ENCODE data around the gene MAST2.

Gene MAST2

GRCh38 chr1:45922374-45922773 is 119.0 kb downstream of the MAST2 start:
- no peaks in the 10 kb centered on the region for H3K36me3 ChIP-seq (ENCODE audit: insufficient read depth, low read length)
- no peaks in the 10 kb centered on the region for H3K9me3 ChIP-seq (ENCODE audit: insufficient read depth, low read depth, low read length)
- no peak overlapping the region for H3K9ac ChIP-seq (ENCODE audit: low read depth, low read length, poor library complexity, severe bottlenecking)
- no peak overlapping the region for H3K4me3 ChIP-seq (ENCODE audit: low read length, poor library complexity, severe bottlenecking)
- TF ChIP-seq EZH2phosphoT487 (IDR thresholded peaks at IDR 0.05; ENCODE audit: borderline replicate concordance) (no peak), CTCF (conservative IDR thresholded peaks at IDR 0.05; ENCODE audit: low read length) (no peak)
- no peaks in the 10 kb centered on the region for H3K27me3 ChIP-seq (ENCODE audit: insufficient read depth, low read length, poor library complexity, severe bottlenecking)
- no peaks in the 10 kb centered on the region for H4K20me1 ChIP-seq (ENCODE audit: insufficient read depth, low read length, poor library complexity, severe bottlenecking)
- H3K9me2 ChIP-seq (replicated peaks; ENCODE audit: low read depth, low read length): no peaks in the 10 kb centered on the region
- no peaks in the 10 kb centered on the region for H3F3A ChIP-seq (ENCODE audit: low read depth)
- no peaks in the 10 kb centered on the region for H3K79me2 ChIP-seq (ENCODE audit: insufficient read depth, low read length)
- H2AFZ ChIP-seq (ENCODE audit: low read length): no peak overlapping the region
- H3K4me2 ChIP-seq (ENCODE audit: low read depth, low read length, poor library complexity, severe bottlenecking): no peak overlapping the region
- H3K4me1 ChIP-seq (ENCODE audit: insufficient read depth, low read length, poor library complexity, severe bottlenecking): peaks cover 3% of the 10 kb centered on the region

GRCh38 chr1:45922813-45923212 is 119.4 kb downstream of the MAST2 start:
- no peak overlapping the region for H2AFZ ChIP-seq (ENCODE audit: low read length)
- H3K9me3 ChIP-seq (ENCODE audit: insufficient read depth, low read depth, low read length): no peaks in the 10 kb centered on the region
- no peaks in the 10 kb centered on the region for H3F3A ChIP-seq (ENCODE audit: low read depth)
- no peaks in the 10 kb centered on the region for H3K36me3 ChIP-seq (ENCODE audit: insufficient read depth, low read length)
- TF ChIP-seq CTCF (conservative IDR thresholded peaks at IDR 0.05; ENCODE audit: low read length): no peak
- no peak for TF ChIP-seq EZH2phosphoT487 (IDR thresholded peaks at IDR 0.05; ENCODE audit: borderline replicate concordance)
- no peaks in the 10 kb centered on the region for H3K9me2 ChIP-seq (replicated peaks; ENCODE audit: low read depth, low read length)
- no peak overlapping the region for H3K4me3 ChIP-seq (ENCODE audit: low read length, poor library complexity, severe bottlenecking)
- no peak overlapping the region for H3K4me2 ChIP-seq (ENCODE audit: low read depth, low read length, poor library complexity, severe bottlenecking)
- H3K79me2 ChIP-seq (ENCODE audit: insufficient read depth, low read length): no peaks in the 10 kb centered on the region
- peaks cover 3% of the 10 kb centered on the region for H3K4me1 ChIP-seq (ENCODE audit: insufficient read depth, low read length, poor library complexity, severe bottlenecking)
- no peaks in the 10 kb centered on the region for H4K20me1 ChIP-seq (ENCODE audit: insufficient read depth, low read length, poor library complexity, severe bottlenecking)
- H3K9ac ChIP-seq (ENCODE audit: low read depth, low read length, poor library complexity, severe bottlenecking): no peak overlapping the region
- H3K27me3 ChIP-seq (ENCODE audit: insufficient read depth, low read length, poor library complexity, severe bottlenecking): no peaks in the 10 kb centered on the region

- no peaks in the 10 kb centered on the region for H3K79me2 ChIP-seq (ENCODE audit: insufficient read depth, low read length)
- TF ChIP-seq CTCF (conservative IDR thresholded peaks at IDR 0.05; ENCODE audit: low read length) (no peak), EZH2phosphoT487 (IDR thresholded peaks at IDR 0.05; ENCODE audit: borderline replicate concordance) (no peak)
Observed at GRCh38 chr1:45923343-45923742, 119.9 kb downstream of the MAST2 start.

More at GRCh38 chr1:45923343-45923742, 119.9 kb downstream of the MAST2 start:
- no peaks in the 10 kb centered on the region for H3F3A ChIP-seq (ENCODE audit: low read depth)
- no peaks in the 10 kb centered on the region for H3K9me3 ChIP-seq (ENCODE audit: insufficient read depth, low read depth, low read length)
- H3K4me3 ChIP-seq (ENCODE audit: low read length, poor library complexity, severe bottlenecking): no peak overlapping the region
- H3K4me1 ChIP-seq (ENCODE audit: insufficient read depth, low read length, poor library complexity, severe bottlenecking): peaks cover 3% of the 10 kb centered on the region
- H4K20me1 ChIP-seq (ENCODE audit: insufficient read depth, low read length, poor library complexity, severe bottlenecking): no peaks in the 10 kb centered on the region
- no peak overlapping the region for H2AFZ ChIP-seq (ENCODE audit: low read length)
- H3K36me3 ChIP-seq (ENCODE audit: insufficient read depth, low read length): no peaks in the 10 kb centered on the region
- H3K9ac ChIP-seq (ENCODE audit: low read depth, low read length, poor library complexity, severe bottlenecking): no peak overlapping the region
- no peaks in the 10 kb centered on the region for H3K9me2 ChIP-seq (replicated peaks; ENCODE audit: low read depth, low read length)
- H3K4me2 ChIP-seq (ENCODE audit: low read depth, low read length, poor library complexity, severe bottlenecking): no peak overlapping the region
- H3K27me3 ChIP-seq (ENCODE audit: insufficient read depth, low read length, poor library complexity, severe bottlenecking): no peaks in the 10 kb centered on the region

Data from Loucy (cell line).